Epithelial cell of esophagus (primary cell): ENCODE data around the gene DHX29.

Experiments
- DNase-seq: peaks from one replicate; pipeline ENCODE4 v3.0.0; 2010; ENCODE audit warnings: low read depth
- H3K4me3 ChIP-seq: 2 replicates; pipeline ENCODE4 v1.5.1; 2011; ENCODE audit warnings: mild to moderate bottlenecking, low read length, control low read depth
- CTCF ChIP-seq: IDR thresholded peaks from 2 replicates; pipeline ENCODE4 v1.5.1; 2011; ENCODE audit warnings: low read depth, mild to moderate bottlenecking, low read length, control low read depth, inconsistent platforms; ENCODE audit not compliant: insufficient read depth; ENCODE audit errors: missing control alignments

Gene DHX29

GRCh38 chr5:55222092-55222984 is 85.2 kb downstream of the DHX29 start:
- no peak for DNase-seq

GRCh38 chr5:55220433-55221185 is 86.9 kb downstream of the DHX29 start:
- H3K4me3 ChIP-seq: peak overlapping the region; percentile 25
- no peak for TF ChIP-seq CTCF
- peak; percentile 23 for DNase-seq

More at GRCh38 chr5:55222092-55222984, 85.2 kb downstream of the DHX29 start:
- no peak overlapping the region for H3K4me3 ChIP-seq
- no peak for TF ChIP-seq CTCF

- no peak for TF ChIP-seq CTCF
- no peak overlapping the region for H3K4me3 ChIP-seq
- no peak for DNase-seq
Measured at GRCh38 chr5:55219770-55220169, 87.7 kb downstream of the DHX29 start.

- H3K4me3 ChIP-seq: no peak overlapping the region
- peak; percentile 98 for DNase-seq
- peak; percentile 13 for TF ChIP-seq CTCF
Measured at GRCh38 chr5:55218967-55219366, 88.5 kb downstream of the DHX29 start.

GRCh38 chr5:55211184-55211874 is 96.2 kb downstream of the DHX29 start:
- no peak for DNase-seq
- no peak for TF ChIP-seq CTCF
- H3K4me3 ChIP-seq: no peak overlapping the region
